Hematopoietic multipotent progenitor cell treated with erythropoietin and hydrocortisone succinate and interleukin-3 and kit ligand, for 4 days (in vitro differentiated cells): ENCODE results near the gene PTPN12.
A peak's percentile ranks its signal among the peaks of the same experiment; 100 is the strongest.
"Not testable (repeated sequence)": the region's sequence is repeated elsewhere in the genome, so short reads cannot be mapped to it uniquely, and the experiment has no call there.

Experiments used
- DNase-seq: peaks from one replicate; pipeline ENCODE4 v3.0.0-alpha.2; 2015

The PTPN12 gene

GRCh38 chr7:77537136-77537777 is at the start of gene PTPN12:
Gene PTPN12 (plus strand): TSS chr7:77537295. CDS start chr7:77537547, 252 bp downstream.
- peak; percentile 66 for DNase-seq

DNA sequence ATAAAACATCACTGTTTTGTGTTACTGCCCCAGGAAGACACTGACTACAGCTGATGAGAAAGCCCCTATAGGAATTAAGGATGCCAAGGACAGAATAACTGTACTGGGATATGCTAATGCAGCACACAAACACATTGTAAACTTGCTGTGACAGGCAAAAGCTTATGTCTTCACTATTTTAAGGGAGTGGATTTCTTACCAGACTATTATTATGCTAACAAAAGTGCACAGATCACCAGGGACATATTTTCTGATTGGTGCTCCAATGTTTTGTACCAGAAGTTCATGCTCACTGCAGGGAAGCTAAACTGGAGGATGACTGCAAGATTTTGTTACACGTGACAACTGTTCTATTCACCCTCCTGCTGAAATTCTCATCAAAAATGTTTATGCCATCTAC is 48.1 kb upstream of the PTPN12 start:
- no peak for DNase-seq

GRCh38 chr7:77497079-77497478 is 40.0 kb upstream of the PTPN12 start:
- no peak for DNase-seq

GRCh38 chr7:77498659-77499379 is 38.3 kb upstream of the PTPN12 start:
- no peak for DNase-seq

DNA sequence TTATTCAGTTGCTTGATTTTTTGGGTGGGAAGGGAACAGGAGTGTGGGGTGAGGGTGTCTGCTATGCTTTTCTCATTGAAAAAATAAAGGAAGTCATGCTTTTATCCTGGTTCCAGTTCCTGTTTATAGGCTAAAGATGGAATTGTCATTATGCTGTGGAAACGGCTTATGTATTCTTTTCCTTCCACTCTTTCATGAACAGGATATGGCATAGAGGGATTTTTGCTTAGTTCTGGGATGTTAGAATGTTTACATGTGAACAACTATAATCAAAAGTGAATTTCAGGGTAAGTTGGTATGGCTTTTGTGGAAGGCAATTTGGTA is 35.9 kb upstream of the PTPN12 start:
- no peak for DNase-seq

DNA sequence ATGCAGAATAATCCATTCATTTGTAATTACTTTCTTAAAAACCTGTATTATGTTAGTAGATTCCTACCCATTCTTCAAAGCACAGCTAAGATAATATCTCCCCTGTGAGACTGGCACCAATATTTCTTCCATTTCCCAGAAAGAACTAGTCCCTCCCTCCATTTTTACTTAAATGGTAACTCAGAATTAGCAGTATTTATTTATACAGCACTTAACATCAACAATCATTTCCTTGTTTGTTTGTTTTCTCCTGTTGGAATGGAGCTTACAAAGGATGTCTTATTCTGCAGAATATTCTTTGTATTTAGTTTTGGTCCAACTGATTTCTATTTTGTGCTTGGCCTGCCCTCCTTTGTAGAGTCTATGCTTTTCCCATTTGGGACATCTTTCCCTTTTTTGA is 32.1 kb upstream of the PTPN12 start:
- no peak for DNase-seq

DNA sequence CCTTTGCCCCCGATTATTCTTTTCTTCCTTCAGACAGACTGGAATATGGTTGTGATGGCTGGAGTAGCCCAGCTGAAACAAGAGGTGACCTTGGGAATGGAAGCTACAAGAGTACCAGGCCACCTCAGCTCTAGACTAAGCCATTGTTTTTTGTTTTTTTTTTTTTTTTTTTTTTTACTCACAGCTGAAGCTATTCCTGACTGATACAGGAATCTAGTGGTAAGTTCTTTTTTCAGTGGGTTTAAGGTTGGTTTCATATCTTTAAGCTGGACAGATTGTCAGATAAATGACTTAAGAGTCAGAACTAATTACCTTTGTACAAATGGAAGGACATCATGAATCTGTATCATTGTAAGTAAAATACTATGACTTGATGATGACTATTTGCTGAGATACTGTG is 30.2 kb upstream of the PTPN12 start:
- no peak for DNase-seq

GRCh38 chr7:77513002-77513670 is 24.0 kb upstream of the PTPN12 start:
- not testable (repeated sequence) for DNase-seq

- DNase-seq, result no peak
Measured at GRCh38 chr7:77516085-77516484, 21.0 kb upstream of the PTPN12 start.

DNA sequence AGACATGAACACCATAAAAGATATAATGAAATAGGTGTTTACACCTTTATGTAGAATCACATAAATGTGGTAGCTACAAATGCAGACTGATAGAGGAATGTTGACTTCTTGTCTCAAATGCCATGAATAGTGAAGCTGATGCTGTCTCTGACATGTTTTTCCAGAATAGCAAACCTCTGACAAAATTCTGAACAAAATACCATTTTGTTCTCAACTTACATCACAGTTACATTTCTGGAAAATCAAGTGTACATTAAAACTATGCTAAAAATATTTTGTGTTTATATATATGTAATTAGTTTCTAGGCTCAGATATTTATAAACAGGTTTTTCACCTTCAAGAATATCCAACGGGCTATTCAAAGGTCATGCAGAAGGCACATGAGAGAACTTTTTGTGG is 16.8 kb upstream of the PTPN12 start:
- no peak for DNase-seq

DNA sequence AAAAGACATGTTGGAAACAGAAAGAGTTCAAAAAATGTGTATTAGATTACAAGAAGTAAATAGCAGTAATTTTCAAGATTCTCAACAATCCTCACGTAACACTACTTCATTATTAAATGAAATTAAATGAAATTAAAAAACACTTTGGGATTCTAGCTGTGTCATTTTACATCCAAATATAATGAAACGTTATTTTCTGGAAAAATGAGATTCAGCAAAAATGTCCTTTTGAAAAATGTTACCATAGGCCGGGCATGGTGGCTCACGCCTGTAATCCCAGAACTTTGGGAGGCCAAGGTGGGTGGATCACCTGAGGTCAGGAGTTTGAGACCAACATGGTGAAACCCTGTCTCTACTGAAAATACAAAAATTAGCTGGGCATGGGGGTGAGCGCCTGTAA is 15.6 kb upstream of the PTPN12 start:
- not testable (repeated sequence) for DNase-seq

DNA sequence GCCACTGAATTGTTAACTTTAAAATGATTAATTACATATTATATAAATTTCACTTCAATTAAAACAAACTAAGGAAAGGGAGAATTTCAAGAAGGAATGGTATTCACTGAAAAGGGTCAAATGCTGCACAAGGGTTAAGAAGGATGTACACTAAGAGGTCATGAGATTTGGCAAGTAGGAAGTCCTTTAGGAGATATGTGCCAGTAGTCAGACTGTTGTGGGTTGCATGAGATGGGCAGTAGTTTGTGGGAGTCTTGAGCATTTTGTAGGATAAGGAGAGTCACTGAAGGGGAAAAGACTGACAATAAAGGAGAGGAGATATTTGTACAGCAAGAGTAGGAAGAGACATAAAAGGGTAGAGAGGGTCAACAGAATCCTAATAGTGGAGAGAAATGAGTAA is 12.4 kb upstream of the PTPN12 start:
- peak; percentile 24 for DNase-seq

- DNase-seq, result peak; percentile 45
Measured at GRCh38 chr7:77525231-77525630, 11.9 kb upstream of the PTPN12 start.

- no peak for DNase-seq
Measured at GRCh38 chr7:77528368-77528767, 8.7 kb upstream of the PTPN12 start.

DNA sequence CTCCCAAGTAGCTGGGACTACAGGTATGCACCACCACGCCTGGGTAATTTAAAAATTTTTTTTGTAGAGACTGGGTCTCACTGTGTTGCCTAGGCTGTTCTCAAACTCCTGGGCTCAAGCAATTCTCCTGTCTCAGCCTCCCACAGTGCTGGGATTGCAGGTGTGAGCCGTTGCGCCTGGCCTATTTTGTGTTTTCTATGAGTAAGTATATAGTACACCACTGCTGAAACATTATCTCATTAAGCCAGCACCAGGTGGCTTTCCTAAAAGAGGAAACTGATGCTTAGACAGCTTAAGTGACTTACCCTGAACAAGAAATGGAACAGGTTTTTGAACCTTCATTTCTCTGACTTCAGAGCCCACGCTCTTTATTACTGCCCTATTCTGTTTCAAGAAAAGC is 7.8 kb upstream of the PTPN12 start:
- DNase-seq, result peak; percentile 48

GRCh38 chr7:77531038-77531437 is 6.1 kb upstream of the PTPN12 start:
- DNase-seq, result peak; percentile 86

DNA sequence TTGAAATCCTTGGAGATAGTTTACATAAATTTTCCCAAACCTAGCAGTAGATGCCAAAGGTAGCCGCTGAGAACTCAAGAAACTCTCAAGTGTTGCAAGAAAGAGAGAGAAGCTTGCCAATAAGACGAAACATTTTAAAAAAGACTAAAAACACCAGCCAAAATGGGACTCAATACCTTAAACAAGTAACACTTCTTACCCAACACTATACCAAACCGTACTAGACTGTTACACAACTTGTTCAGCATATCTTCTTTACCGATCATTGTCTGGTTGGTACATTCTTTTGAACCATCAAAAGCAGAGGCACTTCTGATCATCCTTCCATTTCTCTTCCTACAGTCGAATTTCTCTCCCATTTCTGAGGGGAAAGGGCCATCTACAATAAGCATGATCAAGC is 4.8 kb upstream of the PTPN12 start:
- peak; percentile 66 for DNase-seq

DNA sequence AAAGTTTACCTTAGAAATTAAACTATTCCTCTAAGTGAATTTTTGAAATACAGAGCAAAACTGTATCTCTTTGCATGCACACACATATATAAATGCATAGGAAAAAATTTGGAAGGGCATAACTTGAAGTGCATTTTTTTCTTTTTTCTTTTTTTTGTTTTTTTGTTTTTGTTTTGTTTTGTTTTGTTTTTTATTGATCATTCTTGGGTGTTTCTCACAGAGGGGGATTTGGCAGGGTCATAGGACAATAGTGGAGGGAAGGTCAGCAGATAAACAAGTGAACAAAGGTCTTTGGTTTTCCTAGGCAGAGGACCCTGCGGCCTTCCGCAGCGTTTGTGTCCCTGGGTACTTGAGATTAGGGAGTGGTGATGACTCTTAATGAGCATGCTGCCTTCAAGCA is 4.4 kb upstream of the PTPN12 start:
- not testable (repeated sequence) for DNase-seq

DNA sequence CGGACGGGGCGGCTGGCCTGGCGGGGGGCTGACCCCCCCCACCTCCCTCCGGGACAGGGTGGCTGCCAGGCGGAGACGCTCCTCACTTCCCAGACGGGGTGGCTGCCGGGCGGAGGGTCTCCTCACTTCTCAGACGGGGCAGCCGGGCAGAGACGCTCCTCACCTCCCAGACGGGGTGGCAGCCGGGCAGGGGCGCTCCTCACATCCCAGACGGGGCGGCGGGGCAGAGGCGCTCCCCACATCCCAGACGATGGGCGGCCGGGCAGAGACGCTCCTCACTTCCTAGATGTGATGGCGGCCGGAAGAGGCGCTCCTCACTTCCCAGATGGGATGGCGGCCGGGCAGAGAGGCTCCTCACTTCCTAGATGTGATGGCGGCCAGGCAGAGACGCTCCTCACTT is 3.0 kb upstream of the PTPN12 start:
- not testable (repeated sequence) for DNase-seq

- DNase-seq, result no peak
Measured at GRCh38 chr7:77536017-77536412, 1.1 kb upstream of the PTPN12 start.

DNA sequence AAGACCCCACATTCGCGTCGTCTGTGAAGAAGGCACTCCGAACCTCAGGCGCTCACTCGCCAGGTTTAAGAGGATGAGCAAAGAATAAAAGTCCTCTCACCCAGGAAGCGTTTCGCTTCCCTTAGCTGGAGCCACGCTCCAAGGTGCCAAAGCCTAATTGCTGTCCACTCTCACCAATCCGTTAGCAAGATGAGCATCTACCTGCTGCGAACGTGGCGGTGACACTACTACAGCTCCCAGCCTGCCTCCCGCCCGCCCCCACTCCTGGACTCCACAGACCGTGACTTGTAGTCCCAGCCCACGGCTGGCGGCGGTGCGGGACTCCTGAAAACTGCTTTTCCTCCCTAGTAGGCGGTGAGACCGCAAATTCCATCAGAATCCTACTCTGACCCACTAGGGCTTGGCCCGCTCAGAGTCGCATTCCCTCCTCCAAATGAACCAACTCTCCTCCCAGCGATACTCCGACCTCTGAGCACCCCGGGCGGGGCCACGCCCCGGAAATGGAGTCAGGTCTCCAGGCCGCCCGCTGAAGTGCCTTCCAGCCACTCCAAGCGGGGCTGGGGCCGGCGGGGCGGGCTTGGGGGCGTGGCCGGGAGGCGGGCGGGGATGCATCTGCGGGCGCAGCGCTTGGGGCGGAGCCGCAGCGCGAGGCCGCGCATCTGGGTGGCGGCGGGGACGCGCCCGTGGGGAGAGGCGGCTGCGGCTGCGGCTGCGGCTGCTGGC is 521 bp upstream of the PTPN12 start:
- peak; percentile 99 for DNase-seq

DNA sequence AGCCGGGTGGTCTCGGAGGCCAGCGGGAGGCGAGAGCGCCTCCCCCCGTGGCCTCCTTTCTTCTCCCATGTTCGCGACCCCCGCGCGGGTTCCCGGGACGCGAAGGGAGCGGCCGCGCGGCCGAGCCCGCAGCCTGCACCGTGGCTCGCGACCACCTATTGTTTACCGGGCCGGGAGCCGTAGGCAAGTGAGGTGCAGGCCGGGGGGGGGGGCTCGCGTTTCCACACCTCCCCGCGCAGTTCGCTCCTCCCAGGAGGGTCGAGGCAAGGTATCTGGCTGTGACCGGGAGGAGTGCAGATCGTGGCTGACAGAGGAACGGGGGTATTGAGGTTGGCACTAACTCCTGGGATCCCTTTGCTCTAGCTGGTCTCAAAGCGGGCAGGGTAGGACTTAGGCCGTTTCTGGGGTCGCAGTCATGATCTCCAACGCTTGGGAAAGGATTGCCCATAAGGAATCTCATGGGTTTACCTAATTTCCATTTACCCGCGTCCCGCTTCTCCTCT is 734 bp downstream of the PTPN12 start:
- peak; percentile 63 for DNase-seq
